SK-N-SH (cell line): ENCODE measurements around the gene MARCHF3. TPM values are rescaled to one million over a fixed set of nuclear protein-coding genes. Genes with fewer than 3 reads are reported as not detected.

Source experiments
- CTCF ChIA-PET: fragments of 300-600, 350-600 bp; formaldehyde crosslinking; extraction: SDS; loops from one replicate; lab custom pipeline; 2021; lab: Yijun Ruan, JAX
- POLR2A ChIA-PET: fragments of 350-600 bp; sonication (Branson Sonifier 250); formaldehyde crosslinking; extraction: SDS; loops from one replicate; lab custom pipeline; 2020; ENCODE audit warnings: antibody characterized with exemption, inconsistent platforms; lab: Yijun Ruan, JAX
- DNase-seq: peaks from one replicate; pipeline ENCODE4 v3.0.0; 2012
- H2AFZ ChIP-seq: fragments of 200-600 bp; sonication (generic); 2 replicates; pipeline ENCODE4 v1.8.1; 2016; ENCODE audit warnings: antibody characterized with exemption, mild to moderate bottlenecking, low read depth
- H3F3A ChIP-seq: fragments of 200-600 bp; sonication (generic); replicated peaks from 2 replicates; pipeline ENCODE3; 2016; ENCODE audit warnings: antibody characterized with exemption, mild to moderate bottlenecking; ENCODE audit not compliant: insufficient read depth
- H3K27ac ChIP-seq, 2 experiments: fragments of 200-500 bp in 1 of 2; fragments of 200-600 bp in 1 of 2; sonication (Bioruptor generic) in 1 of 2; sonication (generic), shearing (Covaris generic) in 1 of 2; 2 replicates each; pipeline versions ENCODE4 v1.5.1 to v1.6.1; 2014 to 2016; ENCODE audit warnings: low read depth in 2 of 2, inconsistent platforms in 1 of 2, low read length in 1 of 2, mild to moderate bottlenecking in 1 of 2, mixed read lengths in 1 of 2
- H3K27me3 ChIP-seq: fragments of 200-600 bp; sonication (generic), shearing (Covaris generic); 2 replicates; pipeline ENCODE4 v1.6.1; 2016; ENCODE audit warnings: mixed run types; ENCODE audit not compliant: insufficient read depth
- H3K36me3 ChIP-seq, 2 experiments: fragments of 200-500 bp in 1 of 2; fragments of 200-600 bp in 1 of 2; sonication (Bioruptor generic) in 1 of 2; sonication (generic) in 1 of 2; replicated peaks in 1 of 2; 2 replicates each; pipeline versions ENCODE3 to v1.5.1; 2014 to 2016; ENCODE audit warnings: low read length in 1 of 2, mild to moderate bottlenecking in 1 of 2; ENCODE audit not compliant: insufficient read depth in 2 of 2, control insufficient read depth in 1 of 2
- H3K4me1 ChIP-seq, 2 experiments: fragments of 200-500 bp in 1 of 2; fragments of 200-600 bp in 1 of 2; sonication (Bioruptor generic) in 1 of 2; sonication (generic), shearing (Covaris generic) in 1 of 2; 2 replicates each; pipeline versions ENCODE4 v1.5.1 to v1.6.1; 2014 to 2016; ENCODE audit warnings: low read depth in 1 of 2, low read length in 1 of 2, mixed run types in 1 of 2; ENCODE audit not compliant: insufficient read depth in 2 of 2, control insufficient read depth in 1 of 2
- H3K4me2 ChIP-seq: fragments of 200-600 bp; sonication (generic), shearing (Covaris generic); 2 replicates; pipeline ENCODE4 v1.6.1; 2017; ENCODE audit warnings: mixed run types
- H3K4me3 ChIP-seq, 2 experiments: fragments of 200-500 bp in 1 of 2; fragments of 200-600 bp in 1 of 2; sonication (Bioruptor generic) in 1 of 2; sonication (generic), shearing (Covaris generic) in 1 of 2; 2 replicates each; pipeline versions ENCODE4 v1.5.1 to v1.8.1; 2014 to 2016; ENCODE audit warnings: low read depth in 2 of 2, inconsistent platforms in 1 of 2, low read length in 1 of 2, mild to moderate bottlenecking in 1 of 2, mixed read lengths in 1 of 2, moderate library complexity in 1 of 2
- H3K79me2 ChIP-seq: fragments of 200-600 bp; sonication (generic); 2 replicates; pipeline ENCODE4 v1.8.1; 2017; ENCODE audit warnings: mild to moderate bottlenecking; ENCODE audit not compliant: insufficient read depth
- H3K9ac ChIP-seq: fragments of 200-600 bp; sonication (generic); 2 replicates; pipeline ENCODE4 v1.6.1; 2017; ENCODE audit warnings: mixed run types
- H3K9me2 ChIP-seq: fragments of 200-600 bp; sonication (generic); 2 replicates; pipeline ENCODE4 v1.6.1; 2017; ENCODE audit warnings: mixed run types
- H3K9me3 ChIP-seq: fragments of 200-600 bp; sonication (generic); 2 replicates; pipeline ENCODE4 v1.6.1; 2017; ENCODE audit warnings: mixed run types, mild to moderate bottlenecking, moderate library complexity
- H4K20me1 ChIP-seq: fragments of 200-600 bp; sonication (generic); 2 replicates; pipeline ENCODE4 v1.6.1; 2017; ENCODE audit warnings: mild to moderate bottlenecking, mixed run types; ENCODE audit not compliant: insufficient read depth
- ELF1 ChIP-seq: IDR thresholded peaks from 2 replicates; pipeline ENCODE4 v1.4.0; 2012
- EP300 ChIP-seq, 2 experiments: IDR thresholded peaks; 2 replicates each; pipeline versions ENCODE4 v1.4.0 to v1.6.1; 2012; ENCODE audit warnings: borderline replicate concordance in 1 of 2, low read depth in 1 of 2, low read length in 1 of 2
- EZH2phosphoT487 ChIP-seq: fragments of 200-600 bp; sonication (generic); IDR thresholded peaks from 2 replicates; pipeline ENCODE4 v1.6.1; 2017; ENCODE audit warnings: low read depth, mixed run types, mild to moderate bottlenecking, antibody characterized with exemption, moderate library complexity, borderline replicate concordance
- FOXJ3 ChIP-seq: sonication (generic); formaldehyde crosslinking; IDR thresholded peaks from 2 replicates; pipeline ENCODE4 v1.5.1; 2020; ENCODE audit warnings: mild to moderate bottlenecking, missing genetic modification reagents
- FOXM1 ChIP-seq: IDR thresholded peaks from 2 replicates; pipeline ENCODE4 v1.4.0; 2012; ENCODE audit warnings: low read depth, mild to moderate bottlenecking
- GABPA ChIP-seq: IDR thresholded peaks from 2 replicates; pipeline ENCODE4 v1.4.0; 2012; ENCODE audit warnings: low read depth, mild to moderate bottlenecking
- JUND ChIP-seq: IDR thresholded peaks from 2 replicates; pipeline ENCODE4 v1.4.0; 2012
- MEF2A ChIP-seq: IDR thresholded peaks from 2 replicates; pipeline ENCODE4 v1.4.0; 2012; ENCODE audit warnings: low read depth, borderline replicate concordance
- MXI1 ChIP-seq: IDR thresholded peaks from 2 replicates; pipeline ENCODE4 v1.6.1; 2012; ENCODE audit warnings: mild to moderate bottlenecking, low read depth, low read length, improper control_type of control experiment
- NRF1 ChIP-seq: IDR thresholded peaks from 2 replicates; pipeline ENCODE4 v1.6.1; 2012; ENCODE audit warnings: low read depth, mild to moderate bottlenecking, low read length
- RAD21 ChIP-seq: IDR thresholded peaks from 2 replicates; pipeline ENCODE4 v1.6.1; 2012; ENCODE audit warnings: mild to moderate bottlenecking, low read length
- RCOR1 ChIP-seq: fragments of 150-350 bp; IDR thresholded peaks from 2 replicates; pipeline ENCODE4 v1.6.1; 2017; ENCODE audit warnings: antibody characterized with exemption, low read length
- RFX5 ChIP-seq: IDR thresholded peaks from 2 replicates; pipeline ENCODE4 v1.6.1; 2012; ENCODE audit warnings: mild to moderate bottlenecking, improper control_type of control experiment, low read length
- SMC3 ChIP-seq: IDR thresholded peaks from 2 replicates; pipeline ENCODE4 v1.6.1; 2012; ENCODE audit warnings: low read depth, low read length, improper control_type of control experiment
- TEAD4 ChIP-seq: IDR thresholded peaks from 2 replicates; pipeline ENCODE4 v1.4.0; 2012; ENCODE audit warnings: mild to moderate bottlenecking, borderline replicate concordance; ENCODE audit not compliant: insufficient read depth
- WGBS: methylation state at CpG from one replicate; pipeline ENCODE4 v1.1.6; 2017; ENCODE audit warnings: low lambda C conversion rate; 5-methylcytosine and 5-hydroxymethylcytosine counted together
- polyA plus RNA-seq, 3 experiments: library from polyadenylated mRNA; depleted of rRNA; stranded (reverse); fragments of >200 nt; gene quantifications; 2 replicates each; pipeline ENCODE4 v1.2.3, GENCODE V29; 2012
- TF ChIP-seq, protein P1 (sequence below): IDR thresholded peaks from 2 replicates; pipeline ENCODE4 v1.6.1; 2012; ENCODE audit warnings: mild to moderate bottlenecking, low read depth, low read length, moderate library complexity
- TF ChIP-seq, protein P2 (sequence below): IDR thresholded peaks from 2 replicates; pipeline ENCODE4 v1.4.0; 2012; ENCODE audit warnings: low read depth, borderline replicate concordance
- TF ChIP-seq, protein P3 (sequence below): IDR thresholded peaks from 2 replicates; pipeline ENCODE4; 2012
- TF ChIP-seq, protein P4 (sequence below): fragments of 150-350 bp; IDR thresholded peaks from 2 replicates; pipeline ENCODE4 v1.6.1; 2017; ENCODE audit warnings: antibody characterized with exemption, low read length, low read depth, borderline replicate concordance
- TF ChIP-seq, protein P5 (sequence below): fragments of 150-350 bp; IDR thresholded peaks from 2 replicates; pipeline ENCODE4 v1.6.1; 2016; ENCODE audit warnings: mild to moderate bottlenecking, low read depth, low read length

The MARCHF3 gene
- polyA plus RNA-seq, 1 of the 3 experiments (the other 2 are of a cell fraction): 21.5 TPM

DNA sequence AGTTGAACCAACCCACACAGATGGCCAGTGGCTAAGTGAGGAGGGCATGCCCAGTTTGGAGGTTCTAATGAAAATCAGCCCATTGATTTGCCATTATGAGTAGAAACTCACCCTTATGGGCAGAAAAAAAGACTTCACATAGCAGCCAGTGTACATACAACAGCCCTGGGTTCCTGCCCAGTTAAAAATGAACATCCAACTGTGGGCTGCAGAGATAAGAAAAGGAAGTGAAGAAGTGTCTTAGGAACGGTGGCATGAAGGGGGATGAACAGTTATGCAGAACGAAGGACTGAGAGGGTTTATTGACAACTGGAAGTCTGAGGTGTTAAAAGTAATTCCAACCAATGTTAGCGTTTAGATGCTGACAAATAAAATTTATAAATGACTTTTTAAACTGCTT is 118.4 kb downstream of the MARCHF3 start:
- no peak overlapping the region for H3K9ac ChIP-seq
- 86% methylated on average over 3 of the region's 3 CpGs for WGBS
- POLR2A ChIA-PET: no interaction called here
- no peak for TF ChIP-seq MEF2A
- no peak for TF ChIP-seq FOXM1
- no peak for TF ChIP-seq RAD21
- TF ChIP-seq RCOR1: no peak
- no peak for TF ChIP-seq RFX5
- TF ChIP-seq JUND: no peak
- TF ChIP-seq SMC3: no peak
- TF ChIP-seq, protein P1, sequence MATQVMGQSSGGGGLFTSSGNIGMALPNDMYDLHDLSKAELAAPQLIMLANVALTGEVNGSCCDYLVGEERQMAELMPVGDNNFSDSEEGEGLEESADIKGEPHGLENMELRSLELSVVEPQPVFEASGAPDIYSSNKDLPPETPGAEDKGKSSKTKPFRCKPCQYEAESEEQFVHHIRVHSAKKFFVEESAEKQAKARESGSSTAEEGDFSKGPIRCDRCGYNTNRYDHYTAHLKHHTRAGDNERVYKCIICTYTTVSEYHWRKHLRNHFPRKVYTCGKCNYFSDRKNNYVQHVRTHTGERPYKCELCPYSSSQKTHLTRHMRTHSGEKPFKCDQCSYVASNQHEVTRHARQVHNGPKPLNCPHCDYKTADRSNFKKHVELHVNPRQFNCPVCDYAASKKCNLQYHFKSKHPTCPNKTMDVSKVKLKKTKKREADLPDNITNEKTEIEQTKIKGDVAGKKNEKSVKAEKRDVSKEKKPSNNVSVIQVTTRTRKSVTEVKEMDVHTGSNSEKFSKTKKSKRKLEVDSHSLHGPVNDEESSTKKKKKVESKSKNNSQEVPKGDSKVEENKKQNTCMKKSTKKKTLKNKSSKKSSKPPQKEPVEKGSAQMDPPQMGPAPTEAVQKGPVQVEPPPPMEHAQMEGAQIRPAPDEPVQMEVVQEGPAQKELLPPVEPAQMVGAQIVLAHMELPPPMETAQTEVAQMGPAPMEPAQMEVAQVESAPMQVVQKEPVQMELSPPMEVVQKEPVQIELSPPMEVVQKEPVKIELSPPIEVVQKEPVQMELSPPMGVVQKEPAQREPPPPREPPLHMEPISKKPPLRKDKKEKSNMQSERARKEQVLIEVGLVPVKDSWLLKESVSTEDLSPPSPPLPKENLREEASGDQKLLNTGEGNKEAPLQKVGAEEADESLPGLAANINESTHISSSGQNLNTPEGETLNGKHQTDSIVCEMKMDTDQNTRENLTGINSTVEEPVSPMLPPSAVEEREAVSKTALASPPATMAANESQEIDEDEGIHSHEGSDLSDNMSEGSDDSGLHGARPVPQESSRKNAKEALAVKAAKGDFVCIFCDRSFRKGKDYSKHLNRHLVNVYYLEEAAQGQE: no peak
- no peak for TF ChIP-seq EZH2phosphoT487
- TF ChIP-seq, all 33 proteins: peak for 0
- no peaks in the 10 kb centered on the region for H3F3A ChIP-seq
- H3K27ac ChIP-seq: no peak overlapping the region
- no peaks in the 10 kb centered on the region for H3K79me2 ChIP-seq
- no peaks in the 10 kb centered on the region for H4K20me1 ChIP-seq
- no peak overlapping the region for H3K4me2 ChIP-seq
- no peak overlapping the region for H3K4me3 ChIP-seq
- H3K9me3 ChIP-seq: no peaks in the 10 kb centered on the region
- CTCF ChIA-PET: no interaction called here
- H3K9me2 ChIP-seq: no peaks in the 10 kb centered on the region
- peaks cover 0 to 14% of the 10 kb centered on the region in 2 experiments; a peak in 2 of 4 replicates for H3K4me1 ChIP-seq
- no peak for DNase-seq
- peaks cover 15 to 16% of the 10 kb centered on the region in 2 experiments for H3K36me3 ChIP-seq
- no peak overlapping the region for H2AFZ ChIP-seq
- H3K27me3 ChIP-seq: no peaks in the 10 kb centered on the region

DNA sequence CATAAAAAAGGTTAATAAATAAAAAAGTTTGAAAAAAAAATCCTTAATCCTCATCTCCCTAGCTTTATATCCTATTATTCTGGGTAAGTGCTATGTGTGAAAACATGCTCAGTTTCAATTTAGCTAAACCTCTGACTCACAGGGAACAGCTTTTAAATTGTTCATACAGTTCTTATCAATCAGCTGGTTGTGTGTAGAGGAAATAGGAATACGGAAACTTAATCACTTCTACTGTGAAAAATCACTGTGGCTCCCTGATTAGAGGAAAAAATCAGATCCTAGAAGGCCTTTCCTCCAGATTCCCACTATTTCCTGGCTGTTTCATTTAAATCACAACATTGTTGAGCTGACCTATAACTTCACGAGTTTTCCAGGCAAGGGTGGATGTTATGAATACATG is 120.5 kb downstream of the MARCHF3 start:
- no peaks in the 10 kb centered on the region for H3K9me3 ChIP-seq
- TF ChIP-seq GABPA: no peak
- TF ChIP-seq, protein P2, sequence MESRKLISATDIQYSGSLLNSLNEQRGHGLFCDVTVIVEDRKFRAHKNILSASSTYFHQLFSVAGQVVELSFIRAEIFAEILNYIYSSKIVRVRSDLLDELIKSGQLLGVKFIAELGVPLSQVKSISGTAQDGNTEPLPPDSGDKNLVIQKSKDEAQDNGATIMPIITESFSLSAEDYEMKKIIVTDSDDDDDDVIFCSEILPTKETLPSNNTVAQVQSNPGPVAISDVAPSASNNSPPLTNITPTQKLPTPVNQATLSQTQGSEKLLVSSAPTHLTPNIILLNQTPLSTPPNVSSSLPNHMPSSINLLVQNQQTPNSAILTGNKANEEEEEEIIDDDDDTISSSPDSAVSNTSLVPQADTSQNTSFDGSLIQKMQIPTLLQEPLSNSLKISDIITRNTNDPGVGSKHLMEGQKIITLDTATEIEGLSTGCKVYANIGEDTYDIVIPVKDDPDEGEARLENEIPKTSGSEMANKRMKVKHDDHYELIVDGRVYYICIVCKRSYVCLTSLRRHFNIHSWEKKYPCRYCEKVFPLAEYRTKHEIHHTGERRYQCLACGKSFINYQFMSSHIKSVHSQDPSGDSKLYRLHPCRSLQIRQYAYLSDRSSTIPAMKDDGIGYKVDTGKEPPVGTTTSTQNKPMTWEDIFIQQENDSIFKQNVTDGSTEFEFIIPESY: no peak
- no peak for TF ChIP-seq TEAD4
- TF ChIP-seq MXI1: no peak
- no peak for TF ChIP-seq ELF1
- TF ChIP-seq, protein P3, sequence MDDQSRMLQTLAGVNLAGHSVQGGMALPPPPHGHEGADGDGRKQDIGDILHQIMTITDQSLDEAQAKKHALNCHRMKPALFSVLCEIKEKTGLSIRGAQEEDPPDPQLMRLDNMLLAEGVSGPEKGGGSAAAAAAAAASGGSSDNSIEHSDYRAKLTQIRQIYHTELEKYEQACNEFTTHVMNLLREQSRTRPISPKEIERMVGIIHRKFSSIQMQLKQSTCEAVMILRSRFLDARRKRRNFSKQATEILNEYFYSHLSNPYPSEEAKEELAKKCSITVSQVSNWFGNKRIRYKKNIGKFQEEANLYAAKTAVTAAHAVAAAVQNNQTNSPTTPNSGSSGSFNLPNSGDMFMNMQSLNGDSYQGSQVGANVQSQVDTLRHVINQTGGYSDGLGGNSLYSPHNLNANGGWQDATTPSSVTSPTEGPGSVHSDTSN: no peak
- no peak for TF ChIP-seq FOXJ3 (CRISPR knock-in tag)
- TF ChIP-seq EP300 (IDR thresholded peaks at IDR 0.05; ENCODE audit: borderline replicate concordance in 1 of 2, low read depth in 1 of 2, low read length in 1 of 2): no peak
- no peak for TF ChIP-seq MEF2A
- TF ChIP-seq, protein P4, sequence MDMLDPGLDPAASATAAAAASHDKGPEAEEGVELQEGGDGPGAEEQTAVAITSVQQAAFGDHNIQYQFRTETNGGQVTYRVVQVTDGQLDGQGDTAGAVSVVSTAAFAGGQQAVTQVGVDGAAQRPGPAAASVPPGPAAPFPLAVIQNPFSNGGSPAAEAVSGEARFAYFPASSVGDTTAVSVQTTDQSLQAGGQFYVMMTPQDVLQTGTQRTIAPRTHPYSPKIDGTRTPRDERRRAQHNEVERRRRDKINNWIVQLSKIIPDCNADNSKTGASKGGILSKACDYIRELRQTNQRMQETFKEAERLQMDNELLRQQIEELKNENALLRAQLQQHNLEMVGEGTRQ: no peak
- TF ChIP-seq RAD21: no peak
- no peak for TF ChIP-seq NRF1
- no peak for TF ChIP-seq SMC3
- TF ChIP-seq, protein P5, sequence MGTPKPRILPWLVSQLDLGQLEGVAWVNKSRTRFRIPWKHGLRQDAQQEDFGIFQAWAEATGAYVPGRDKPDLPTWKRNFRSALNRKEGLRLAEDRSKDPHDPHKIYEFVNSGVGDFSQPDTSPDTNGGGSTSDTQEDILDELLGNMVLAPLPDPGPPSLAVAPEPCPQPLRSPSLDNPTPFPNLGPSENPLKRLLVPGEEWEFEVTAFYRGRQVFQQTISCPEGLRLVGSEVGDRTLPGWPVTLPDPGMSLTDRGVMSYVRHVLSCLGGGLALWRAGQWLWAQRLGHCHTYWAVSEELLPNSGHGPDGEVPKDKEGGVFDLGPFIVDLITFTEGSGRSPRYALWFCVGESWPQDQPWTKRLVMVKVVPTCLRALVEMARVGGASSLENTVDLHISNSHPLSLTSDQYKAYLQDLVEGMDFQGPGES: no peak

More for the DNA sequence above, 120.5 kb downstream of the MARCHF3 start:
- Histone ChIP-seq H3K27ac (no peak overlapping the region), H3K27me3 (no peaks in the 10 kb centered on the region), H3F3A (no peaks in the 10 kb centered on the region), H3K36me3 (peaks cover 11 to 16% of the 10 kb centered on the region in 2 experiments), H4K20me1 (no peaks in the 10 kb centered on the region), H2AFZ (no peak overlapping the region), H3K9ac (no peak overlapping the region), H3K4me2 (no peak overlapping the region), H3K4me1 (peaks cover 0 to 9% of the 10 kb centered on the region in 2 experiments; a peak in 2 of 4 replicates), H3K9me2 (no peaks in the 10 kb centered on the region), H3K79me2 (no peaks in the 10 kb centered on the region), H3K4me3 (no peak overlapping the region)
- ChIA-PET POLR2A (no interaction called here), CTCF (no interaction called here)
- no peak for DNase-seq
- whole genome bisulfite sequencing: 95% methylated on average over 2 of the region's 2 CpGs
